ENCODE measurements around the gene NCK2.

DNA sequence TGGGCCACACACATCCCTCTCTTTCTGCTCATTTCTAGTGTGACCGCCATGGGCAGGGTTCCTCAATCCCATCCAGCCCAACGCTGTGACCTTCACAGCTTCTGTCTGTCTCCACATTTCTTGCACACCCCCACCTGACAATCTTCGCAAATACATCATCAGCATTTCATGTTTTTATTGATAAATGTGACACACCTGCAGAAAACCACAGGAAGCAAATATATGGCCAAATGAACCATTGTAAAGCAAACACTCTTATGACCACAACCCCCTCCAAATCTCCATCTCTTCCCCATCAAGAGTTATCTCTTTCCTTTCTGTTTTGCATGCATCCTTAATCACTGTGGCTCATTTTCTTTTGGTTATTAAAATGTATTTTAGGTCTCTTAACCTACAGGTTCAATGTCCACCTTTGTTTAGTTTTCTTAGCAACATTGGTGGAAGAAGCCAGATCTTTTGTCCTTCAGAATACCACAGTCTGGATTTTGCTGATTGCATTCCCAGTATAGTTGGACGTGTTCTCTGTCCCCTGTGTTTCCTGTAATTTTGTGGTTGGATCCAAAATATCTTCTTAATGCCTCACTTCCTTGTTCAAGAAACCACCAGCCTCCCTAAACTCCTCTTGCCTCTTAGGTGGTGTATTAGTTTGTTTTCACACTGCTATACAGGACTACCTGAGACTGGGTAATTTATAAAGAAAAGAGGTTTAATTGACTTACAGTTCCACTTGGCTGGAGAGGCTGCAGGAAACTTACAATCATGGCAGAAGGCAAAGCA, 9.8 kb upstream of the NCK2 start:
- TF ChIP-seq, protein P1, sequence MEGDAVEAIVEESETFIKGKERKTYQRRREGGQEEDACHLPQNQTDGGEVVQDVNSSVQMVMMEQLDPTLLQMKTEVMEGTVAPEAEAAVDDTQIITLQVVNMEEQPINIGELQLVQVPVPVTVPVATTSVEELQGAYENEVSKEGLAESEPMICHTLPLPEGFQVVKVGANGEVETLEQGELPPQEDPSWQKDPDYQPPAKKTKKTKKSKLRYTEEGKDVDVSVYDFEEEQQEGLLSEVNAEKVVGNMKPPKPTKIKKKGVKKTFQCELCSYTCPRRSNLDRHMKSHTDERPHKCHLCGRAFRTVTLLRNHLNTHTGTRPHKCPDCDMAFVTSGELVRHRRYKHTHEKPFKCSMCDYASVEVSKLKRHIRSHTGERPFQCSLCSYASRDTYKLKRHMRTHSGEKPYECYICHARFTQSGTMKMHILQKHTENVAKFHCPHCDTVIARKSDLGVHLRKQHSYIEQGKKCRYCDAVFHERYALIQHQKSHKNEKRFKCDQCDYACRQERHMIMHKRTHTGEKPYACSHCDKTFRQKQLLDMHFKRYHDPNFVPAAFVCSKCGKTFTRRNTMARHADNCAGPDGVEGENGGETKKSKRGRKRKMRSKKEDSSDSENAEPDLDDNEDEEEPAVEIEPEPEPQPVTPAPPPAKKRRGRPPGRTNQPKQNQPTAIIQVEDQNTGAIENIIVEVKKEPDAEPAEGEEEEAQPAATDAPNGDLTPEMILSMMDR (IDR thresholded peaks at IDR 0.05): no peak
- TF ChIP-seq EZH2phosphoT487 (IDR thresholded peaks at IDR 0.05; ENCODE audit: borderline replicate concordance, low read depth) (no peak), MXI1 (IDR thresholded peaks at IDR 0.05; ENCODE audit: low read depth, low read length) (no peak), CHD2 (IDR thresholded peaks at IDR 0.05; ENCODE audit: low read length, partially characterized antibody) (no peak), RCOR1 (IDR thresholded peaks at IDR 0.05; ENCODE audit: low read length) (no peak), RFX5 (IDR thresholded peaks at IDR 0.05; ENCODE audit: low read length) (no peak), FOXJ3 (CRISPR knock-in tag; IDR thresholded peaks at IDR 0.05) (no peak), EP300 (IDR thresholded peaks at IDR 0.05; ENCODE audit: borderline replicate concordance in 1 of 2, low read depth in 1 of 2, low read length in 1 of 2) (no peak), POLR2AphosphoS5 (IDR thresholded peaks at IDR 0.05; ENCODE audit: low read depth, low read length) (no peak), YY1 (IDR thresholded peaks at IDR 0.05; ENCODE audit: low read depth) (no peak)
- TF ChIP-seq, protein P2, sequence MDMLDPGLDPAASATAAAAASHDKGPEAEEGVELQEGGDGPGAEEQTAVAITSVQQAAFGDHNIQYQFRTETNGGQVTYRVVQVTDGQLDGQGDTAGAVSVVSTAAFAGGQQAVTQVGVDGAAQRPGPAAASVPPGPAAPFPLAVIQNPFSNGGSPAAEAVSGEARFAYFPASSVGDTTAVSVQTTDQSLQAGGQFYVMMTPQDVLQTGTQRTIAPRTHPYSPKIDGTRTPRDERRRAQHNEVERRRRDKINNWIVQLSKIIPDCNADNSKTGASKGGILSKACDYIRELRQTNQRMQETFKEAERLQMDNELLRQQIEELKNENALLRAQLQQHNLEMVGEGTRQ (IDR thresholded peaks at IDR 0.05; ENCODE audit: borderline replicate concordance, low read depth, low read length): no peak
- TF ChIP-seq, protein P3, sequence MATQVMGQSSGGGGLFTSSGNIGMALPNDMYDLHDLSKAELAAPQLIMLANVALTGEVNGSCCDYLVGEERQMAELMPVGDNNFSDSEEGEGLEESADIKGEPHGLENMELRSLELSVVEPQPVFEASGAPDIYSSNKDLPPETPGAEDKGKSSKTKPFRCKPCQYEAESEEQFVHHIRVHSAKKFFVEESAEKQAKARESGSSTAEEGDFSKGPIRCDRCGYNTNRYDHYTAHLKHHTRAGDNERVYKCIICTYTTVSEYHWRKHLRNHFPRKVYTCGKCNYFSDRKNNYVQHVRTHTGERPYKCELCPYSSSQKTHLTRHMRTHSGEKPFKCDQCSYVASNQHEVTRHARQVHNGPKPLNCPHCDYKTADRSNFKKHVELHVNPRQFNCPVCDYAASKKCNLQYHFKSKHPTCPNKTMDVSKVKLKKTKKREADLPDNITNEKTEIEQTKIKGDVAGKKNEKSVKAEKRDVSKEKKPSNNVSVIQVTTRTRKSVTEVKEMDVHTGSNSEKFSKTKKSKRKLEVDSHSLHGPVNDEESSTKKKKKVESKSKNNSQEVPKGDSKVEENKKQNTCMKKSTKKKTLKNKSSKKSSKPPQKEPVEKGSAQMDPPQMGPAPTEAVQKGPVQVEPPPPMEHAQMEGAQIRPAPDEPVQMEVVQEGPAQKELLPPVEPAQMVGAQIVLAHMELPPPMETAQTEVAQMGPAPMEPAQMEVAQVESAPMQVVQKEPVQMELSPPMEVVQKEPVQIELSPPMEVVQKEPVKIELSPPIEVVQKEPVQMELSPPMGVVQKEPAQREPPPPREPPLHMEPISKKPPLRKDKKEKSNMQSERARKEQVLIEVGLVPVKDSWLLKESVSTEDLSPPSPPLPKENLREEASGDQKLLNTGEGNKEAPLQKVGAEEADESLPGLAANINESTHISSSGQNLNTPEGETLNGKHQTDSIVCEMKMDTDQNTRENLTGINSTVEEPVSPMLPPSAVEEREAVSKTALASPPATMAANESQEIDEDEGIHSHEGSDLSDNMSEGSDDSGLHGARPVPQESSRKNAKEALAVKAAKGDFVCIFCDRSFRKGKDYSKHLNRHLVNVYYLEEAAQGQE (IDR thresholded peaks at IDR 0.05; ENCODE audit: low read depth, low read length): no peak
- TF ChIP-seq, protein P4, sequence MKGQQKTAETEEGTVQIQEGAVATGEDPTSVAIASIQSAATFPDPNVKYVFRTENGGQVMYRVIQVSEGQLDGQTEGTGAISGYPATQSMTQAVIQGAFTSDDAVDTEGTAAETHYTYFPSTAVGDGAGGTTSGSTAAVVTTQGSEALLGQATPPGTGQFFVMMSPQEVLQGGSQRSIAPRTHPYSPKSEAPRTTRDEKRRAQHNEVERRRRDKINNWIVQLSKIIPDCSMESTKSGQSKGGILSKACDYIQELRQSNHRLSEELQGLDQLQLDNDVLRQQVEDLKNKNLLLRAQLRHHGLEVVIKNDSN (IDR thresholded peaks at IDR 0.05; ENCODE audit: borderline replicate concordance, low read depth): no peak

Data from SK-N-SH (cell line).